Peyer's patch (tissue), 4 donors: ENCODE data around the gene CNKSR3.

Experiments
- POLR2A ChIP-seq, 2 donors: fragments of 450-650 bp; IDR thresholded peaks; one replicate each; pipeline ENCODE4 v1.5.1; 2017; ENCODE audit warnings: antibody characterized with exemption in 2 of 2, mild to moderate bottlenecking in 2 of 2, moderate library complexity in 2 of 2
- TF ChIP-seq, protein P1 (sequence below), 6 experiments: fragments of 450-650 bp in 4 of 6; fragments of 200-600 bp in 2 of 6; sonication (generic) in 1 of 6; IDR thresholded peaks; one replicate each; pipeline ENCODE4 v1.5.1; 2017 to 2019; ENCODE audit warnings: antibody characterized with exemption in 6 of 6, mild to moderate bottlenecking in 3 of 6, moderate library complexity in 1 of 6

DNA sequence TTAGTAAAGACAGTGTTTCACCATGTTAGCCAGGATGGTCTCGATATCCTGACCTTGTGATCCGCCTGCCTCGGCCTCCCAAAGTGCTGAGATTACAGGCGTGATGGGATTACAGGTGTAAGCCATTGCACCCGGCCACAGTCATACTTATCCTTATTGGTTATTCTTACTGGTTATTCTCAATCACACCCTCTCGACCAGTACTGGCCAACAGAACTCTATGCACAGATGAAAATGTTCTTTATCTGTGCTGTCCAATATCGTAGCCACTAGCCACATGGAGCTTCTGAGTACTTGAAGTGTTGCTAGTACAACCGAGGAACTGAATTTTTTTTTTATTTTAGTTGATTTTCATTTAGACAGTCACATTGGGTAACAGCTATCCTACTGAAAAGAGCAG is 63.5 kb downstream of the CNKSR3 start:
- TF ChIP-seq, protein P1, sequence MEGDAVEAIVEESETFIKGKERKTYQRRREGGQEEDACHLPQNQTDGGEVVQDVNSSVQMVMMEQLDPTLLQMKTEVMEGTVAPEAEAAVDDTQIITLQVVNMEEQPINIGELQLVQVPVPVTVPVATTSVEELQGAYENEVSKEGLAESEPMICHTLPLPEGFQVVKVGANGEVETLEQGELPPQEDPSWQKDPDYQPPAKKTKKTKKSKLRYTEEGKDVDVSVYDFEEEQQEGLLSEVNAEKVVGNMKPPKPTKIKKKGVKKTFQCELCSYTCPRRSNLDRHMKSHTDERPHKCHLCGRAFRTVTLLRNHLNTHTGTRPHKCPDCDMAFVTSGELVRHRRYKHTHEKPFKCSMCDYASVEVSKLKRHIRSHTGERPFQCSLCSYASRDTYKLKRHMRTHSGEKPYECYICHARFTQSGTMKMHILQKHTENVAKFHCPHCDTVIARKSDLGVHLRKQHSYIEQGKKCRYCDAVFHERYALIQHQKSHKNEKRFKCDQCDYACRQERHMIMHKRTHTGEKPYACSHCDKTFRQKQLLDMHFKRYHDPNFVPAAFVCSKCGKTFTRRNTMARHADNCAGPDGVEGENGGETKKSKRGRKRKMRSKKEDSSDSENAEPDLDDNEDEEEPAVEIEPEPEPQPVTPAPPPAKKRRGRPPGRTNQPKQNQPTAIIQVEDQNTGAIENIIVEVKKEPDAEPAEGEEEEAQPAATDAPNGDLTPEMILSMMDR (IDR thresholded peaks at IDR 0.05), result no peak
- no peak for TF ChIP-seq POLR2A (IDR thresholded peaks at IDR 0.05)
